ENCODE data around the gene DPEP2. TPM values are rescaled to one million over a fixed set of nuclear protein-coding genes. Genes with fewer than 3 reads are reported as not detected.

Gene DPEP2
- total and polyA plus RNA-seq, 2 of the 13 experiments (the other 11 are each of a cell fraction or from before 2014, with no cell fraction given): 0.18 TPM; not detected in 1

DNA sequence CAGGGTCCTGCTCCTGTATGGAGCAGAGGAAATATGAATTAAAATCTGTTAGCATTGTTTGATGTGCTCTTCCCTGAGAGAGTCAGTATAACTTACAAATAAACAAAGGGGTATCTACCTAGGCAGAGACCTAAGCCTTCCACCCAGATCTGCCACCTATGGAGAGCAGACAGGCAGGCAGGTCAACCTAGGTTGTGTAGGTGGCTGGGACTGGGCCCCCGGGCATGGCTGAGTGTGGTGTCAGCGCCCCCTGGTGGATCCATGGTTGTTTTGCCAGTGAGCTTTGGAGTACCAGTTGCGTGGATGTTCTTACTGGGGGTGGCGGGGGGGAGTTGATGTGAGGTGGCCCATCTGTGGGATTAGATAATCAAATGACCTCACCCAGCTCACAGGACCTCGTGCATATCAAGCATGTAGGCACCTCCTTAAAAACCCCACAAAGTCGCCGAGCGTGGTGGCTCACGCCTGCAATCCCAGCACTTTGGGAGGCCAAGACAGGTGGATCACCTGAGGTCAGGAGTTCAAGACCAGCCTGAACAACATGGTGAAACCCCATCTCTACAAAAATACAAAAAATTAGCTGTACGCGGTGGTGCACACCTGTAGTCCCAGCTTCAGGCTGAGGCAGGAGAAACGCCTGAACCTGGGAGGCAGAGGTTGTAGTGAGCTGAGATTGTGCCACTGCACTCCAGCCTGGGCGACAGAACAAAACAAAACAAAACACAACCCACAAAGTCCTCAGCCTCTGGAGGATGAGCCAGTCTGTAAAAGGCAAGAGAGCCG lies 41.4 kb upstream of the DPEP2 start (continued):
- TF ChIP-seq, protein P1, sequence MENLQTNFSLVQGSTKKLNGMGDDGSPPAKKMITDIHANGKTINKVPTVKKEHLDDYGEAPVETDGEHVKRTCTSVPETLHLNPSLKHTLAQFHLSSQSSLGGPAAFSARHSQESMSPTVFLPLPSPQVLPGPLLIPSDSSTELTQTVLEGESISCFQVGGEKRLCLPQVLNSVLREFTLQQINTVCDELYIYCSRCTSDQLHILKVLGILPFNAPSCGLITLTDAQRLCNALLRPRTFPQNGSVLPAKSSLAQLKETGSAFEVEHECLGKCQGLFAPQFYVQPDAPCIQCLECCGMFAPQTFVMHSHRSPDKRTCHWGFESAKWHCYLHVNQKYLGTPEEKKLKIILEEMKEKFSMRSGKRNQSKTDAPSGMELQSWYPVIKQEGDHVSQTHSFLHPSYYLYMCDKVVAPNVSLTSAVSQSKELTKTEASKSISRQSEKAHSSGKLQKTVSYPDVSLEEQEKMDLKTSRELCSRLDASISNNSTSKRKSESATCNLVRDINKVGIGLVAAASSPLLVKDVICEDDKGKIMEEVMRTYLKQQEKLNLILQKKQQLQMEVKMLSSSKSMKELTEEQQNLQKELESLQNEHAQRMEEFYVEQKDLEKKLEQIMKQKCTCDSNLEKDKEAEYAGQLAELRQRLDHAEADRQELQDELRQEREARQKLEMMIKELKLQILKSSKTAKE (CRISPR knock-in tag; IDR thresholded peaks at IDR 0.05; ENCODE audit: borderline replicate concordance): no peak
- TF ChIP-seq, protein P2, sequence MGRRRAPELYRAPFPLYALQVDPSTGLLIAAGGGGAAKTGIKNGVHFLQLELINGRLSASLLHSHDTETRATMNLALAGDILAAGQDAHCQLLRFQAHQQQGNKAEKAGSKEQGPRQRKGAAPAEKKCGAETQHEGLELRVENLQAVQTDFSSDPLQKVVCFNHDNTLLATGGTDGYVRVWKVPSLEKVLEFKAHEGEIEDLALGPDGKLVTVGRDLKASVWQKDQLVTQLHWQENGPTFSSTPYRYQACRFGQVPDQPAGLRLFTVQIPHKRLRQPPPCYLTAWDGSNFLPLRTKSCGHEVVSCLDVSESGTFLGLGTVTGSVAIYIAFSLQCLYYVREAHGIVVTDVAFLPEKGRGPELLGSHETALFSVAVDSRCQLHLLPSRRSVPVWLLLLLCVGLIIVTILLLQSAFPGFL (CRISPR knock-in tag; IDR thresholded peaks at IDR 0.05): no peak
- TF ChIP-seq YY1 (IDR thresholded peaks at IDR 0.05; ENCODE audit: insufficient read depth, insufficient replicate concordance, low read depth, low read length) (peak; percentile 66), THAP11 (CRISPR knock-in tag; IDR thresholded peaks at IDR 0.05) (peak; percentile 48; the same call in 1 of the 2 replicates), DPF2 (CRISPR knock-in tag; IDR thresholded peaks at IDR 0.05; ENCODE audit: borderline replicate concordance, low read depth) (no peak), ZSCAN21 (CRISPR knock-in tag; IDR thresholded peaks at IDR 0.05; ENCODE audit: borderline replicate concordance) (no peak), ZNF260 (CRISPR knock-in tag; IDR thresholded peaks at IDR 0.05; ENCODE audit: borderline replicate concordance, low read depth) (no peak), POLR2G (IDR thresholded peaks at IDR 0.05; ENCODE audit: low read depth, low read length) (no peak), HMG20B (CRISPR knock-in tag; conservative IDR thresholded peaks at IDR 0.05) (no peak), TP53 (CRISPR knock-in tag; conservative IDR thresholded peaks at IDR 0.05) (no peak), PRPF4 (IDR thresholded peaks at IDR 0.05; ENCODE audit: low read depth, low read length, poor library complexity, severe bottlenecking) (no peak), SETDB1 (CRISPR knock-in tag; IDR thresholded peaks at IDR 0.05; ENCODE audit: borderline replicate concordance) (no peak)
- TF ChIP-seq, protein P3, sequence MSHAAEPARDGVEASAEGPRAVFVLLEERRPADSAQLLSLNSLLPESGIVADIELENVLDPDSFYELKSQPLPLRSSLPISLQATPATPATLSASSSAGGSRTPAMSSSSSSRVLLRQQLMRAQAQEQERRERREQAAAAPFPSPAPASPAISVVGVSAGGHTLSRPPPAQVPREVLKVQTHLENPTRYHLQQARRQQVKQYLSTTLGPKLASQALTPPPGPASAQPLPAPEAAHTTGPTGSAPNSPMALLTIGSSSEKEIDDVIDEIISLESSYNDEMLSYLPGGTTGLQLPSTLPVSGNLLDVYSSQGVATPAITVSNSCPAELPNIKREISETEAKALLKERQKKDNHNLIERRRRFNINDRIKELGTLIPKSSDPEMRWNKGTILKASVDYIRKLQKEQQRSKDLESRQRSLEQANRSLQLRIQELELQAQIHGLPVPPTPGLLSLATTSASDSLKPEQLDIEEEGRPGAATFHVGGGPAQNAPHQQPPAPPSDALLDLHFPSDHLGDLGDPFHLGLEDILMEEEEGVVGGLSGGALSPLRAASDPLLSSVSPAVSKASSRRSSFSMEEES (CRISPR knock-in tag; IDR thresholded peaks at IDR 0.05): no peak
- TF ChIP-seq, protein P4, sequence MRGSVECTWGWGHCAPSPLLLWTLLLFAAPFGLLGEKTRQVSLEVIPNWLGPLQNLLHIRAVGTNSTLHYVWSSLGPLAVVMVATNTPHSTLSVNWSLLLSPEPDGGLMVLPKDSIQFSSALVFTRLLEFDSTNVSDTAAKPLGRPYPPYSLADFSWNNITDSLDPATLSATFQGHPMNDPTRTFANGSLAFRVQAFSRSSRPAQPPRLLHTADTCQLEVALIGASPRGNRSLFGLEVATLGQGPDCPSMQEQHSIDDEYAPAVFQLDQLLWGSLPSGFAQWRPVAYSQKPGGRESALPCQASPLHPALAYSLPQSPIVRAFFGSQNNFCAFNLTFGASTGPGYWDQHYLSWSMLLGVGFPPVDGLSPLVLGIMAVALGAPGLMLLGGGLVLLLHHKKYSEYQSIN (CRISPR knock-in tag; IDR thresholded peaks at IDR 0.05; ENCODE audit: borderline replicate concordance): no peak
- TF ChIP-seq, protein P5, sequence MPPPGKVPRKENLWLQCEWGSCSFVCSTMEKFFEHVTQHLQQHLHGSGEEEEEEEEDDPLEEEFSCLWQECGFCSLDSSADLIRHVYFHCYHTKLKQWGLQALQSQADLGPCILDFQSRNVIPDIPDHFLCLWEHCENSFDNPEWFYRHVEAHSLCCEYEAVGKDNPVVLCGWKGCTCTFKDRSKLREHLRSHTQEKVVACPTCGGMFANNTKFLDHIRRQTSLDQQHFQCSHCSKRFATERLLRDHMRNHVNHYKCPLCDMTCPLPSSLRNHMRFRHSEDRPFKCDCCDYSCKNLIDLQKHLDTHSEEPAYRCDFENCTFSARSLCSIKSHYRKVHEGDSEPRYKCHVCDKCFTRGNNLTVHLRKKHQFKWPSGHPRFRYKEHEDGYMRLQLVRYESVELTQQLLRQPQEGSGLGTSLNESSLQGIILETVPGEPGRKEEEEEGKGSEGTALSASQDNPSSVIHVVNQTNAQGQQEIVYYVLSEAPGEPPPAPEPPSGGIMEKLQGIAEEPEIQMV (CRISPR knock-in tag; IDR thresholded peaks at IDR 0.05; ENCODE audit: low read depth): 0 out of 2 replicates have a peak, but pooled peaks have one; percentile 42
- TF ChIP-seq, protein P6, sequence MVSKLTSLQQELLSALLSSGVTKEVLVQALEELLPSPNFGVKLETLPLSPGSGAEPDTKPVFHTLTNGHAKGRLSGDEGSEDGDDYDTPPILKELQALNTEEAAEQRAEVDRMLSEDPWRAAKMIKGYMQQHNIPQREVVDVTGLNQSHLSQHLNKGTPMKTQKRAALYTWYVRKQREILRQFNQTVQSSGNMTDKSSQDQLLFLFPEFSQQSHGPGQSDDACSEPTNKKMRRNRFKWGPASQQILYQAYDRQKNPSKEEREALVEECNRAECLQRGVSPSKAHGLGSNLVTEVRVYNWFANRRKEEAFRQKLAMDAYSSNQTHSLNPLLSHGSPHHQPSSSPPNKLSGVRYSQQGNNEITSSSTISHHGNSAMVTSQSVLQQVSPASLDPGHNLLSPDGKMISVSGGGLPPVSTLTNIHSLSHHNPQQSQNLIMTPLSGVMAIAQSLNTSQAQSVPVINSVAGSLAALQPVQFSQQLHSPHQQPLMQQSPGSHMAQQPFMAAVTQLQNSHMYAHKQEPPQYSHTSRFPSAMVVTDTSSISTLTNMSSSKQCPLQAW (CRISPR knock-in tag; IDR thresholded peaks at IDR 0.05): peak; percentile 85
- TF ChIP-seq, protein P7, sequence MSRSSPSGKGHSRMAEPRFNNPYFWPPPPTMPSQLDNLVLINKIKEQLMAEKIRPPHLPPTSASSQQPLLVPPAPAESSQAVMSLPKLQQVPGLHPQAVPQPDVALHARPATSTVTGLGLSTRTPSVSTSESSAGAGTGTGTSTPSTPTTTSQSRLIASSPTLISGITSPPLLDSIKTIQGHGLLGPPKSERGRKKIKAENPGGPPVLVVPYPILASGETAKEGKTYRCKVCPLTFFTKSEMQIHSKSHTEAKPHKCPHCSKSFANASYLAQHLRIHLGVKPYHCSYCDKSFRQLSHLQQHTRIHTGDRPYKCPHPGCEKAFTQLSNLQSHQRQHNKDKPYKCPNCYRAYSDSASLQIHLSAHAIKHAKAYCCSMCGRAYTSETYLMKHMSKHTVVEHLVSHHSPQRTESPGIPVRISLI (CRISPR knock-in tag; IDR thresholded peaks at IDR 0.05; ENCODE audit: borderline replicate concordance): no peak

All from HepG2 (cell line).